ENCODE results near the gene KRTAP1-1.

DNA sequence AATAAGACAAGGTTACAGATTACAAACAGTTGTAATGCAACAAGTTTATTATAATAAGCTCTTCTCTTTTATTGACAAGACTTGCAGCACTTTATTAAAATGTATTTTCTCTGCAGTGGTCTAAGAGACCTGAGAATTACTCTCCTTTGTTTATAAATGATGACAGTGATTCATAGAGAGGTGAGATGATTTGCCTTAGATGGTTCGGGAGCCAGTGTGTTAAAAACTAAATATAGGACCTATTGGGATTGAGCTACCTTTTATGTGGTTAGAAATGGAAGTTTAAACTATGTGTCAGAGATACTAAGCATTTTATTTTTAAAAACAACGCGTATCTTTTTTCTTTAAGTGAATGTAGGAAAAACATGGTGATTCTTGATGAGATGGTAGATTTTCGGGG lies 44.4 kb downstream of the KRTAP1-1 start:
- TF ChIP-seq, protein P1, sequence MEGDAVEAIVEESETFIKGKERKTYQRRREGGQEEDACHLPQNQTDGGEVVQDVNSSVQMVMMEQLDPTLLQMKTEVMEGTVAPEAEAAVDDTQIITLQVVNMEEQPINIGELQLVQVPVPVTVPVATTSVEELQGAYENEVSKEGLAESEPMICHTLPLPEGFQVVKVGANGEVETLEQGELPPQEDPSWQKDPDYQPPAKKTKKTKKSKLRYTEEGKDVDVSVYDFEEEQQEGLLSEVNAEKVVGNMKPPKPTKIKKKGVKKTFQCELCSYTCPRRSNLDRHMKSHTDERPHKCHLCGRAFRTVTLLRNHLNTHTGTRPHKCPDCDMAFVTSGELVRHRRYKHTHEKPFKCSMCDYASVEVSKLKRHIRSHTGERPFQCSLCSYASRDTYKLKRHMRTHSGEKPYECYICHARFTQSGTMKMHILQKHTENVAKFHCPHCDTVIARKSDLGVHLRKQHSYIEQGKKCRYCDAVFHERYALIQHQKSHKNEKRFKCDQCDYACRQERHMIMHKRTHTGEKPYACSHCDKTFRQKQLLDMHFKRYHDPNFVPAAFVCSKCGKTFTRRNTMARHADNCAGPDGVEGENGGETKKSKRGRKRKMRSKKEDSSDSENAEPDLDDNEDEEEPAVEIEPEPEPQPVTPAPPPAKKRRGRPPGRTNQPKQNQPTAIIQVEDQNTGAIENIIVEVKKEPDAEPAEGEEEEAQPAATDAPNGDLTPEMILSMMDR (IDR thresholded peaks at IDR 0.05), result no peak
- no peak for TF ChIP-seq EZH2 (IDR thresholded peaks at IDR 0.05; ENCODE audit: borderline replicate concordance, insufficient read depth, low read depth, low read length, poor library complexity, severe bottlenecking)

All from B cell (primary cell).